GM12878 (cell line): ENCODE measurements around the gene PRRG1. TPM values are rescaled to one million over a fixed set of nuclear protein-coding genes. Genes with fewer than 3 reads are reported as not detected.

Experiments
- ATAC-seq: fragments of 200-7000 bp; cut with Tn5 transposase; 3 replicates; pipeline ENCODE4 v1.9.1; 2020; ENCODE audit warnings: mild to moderate bottlenecking, moderate library complexity
- BruUV-seq: library from RNA; stranded (reverse); fragments of 400-500 nt; replicated peaks from 2 replicates; lab custom pipeline; 2021; lab: Mats Ljungman, UMichigan
- CTCF ChIA-PET: fragments of 300-600 bp; sonication (Branson Sonifier 250); formaldehyde crosslinking; extraction: SDS; loops from one replicate; lab custom pipeline; 2021; ENCODE audit warnings: inconsistent platforms; lab: Yijun Ruan, JAX
- POLR2A ChIA-PET: fragments of 350-600 bp; formaldehyde crosslinking; extraction: SDS; loops from one replicate; lab custom pipeline; 2021; ENCODE audit warnings: inconsistent platforms; lab: Charles Lee
- RAD21 ChIA-PET: fragments of 300-600 bp; sonication (Branson Sonifier 250); formaldehyde crosslinking; loops from one replicate; lab custom pipeline; 2023; ENCODE audit warnings: antibody characterized with exemption; ENCODE audit not compliant: unreplicated experiment; lab: Charles Lee
- SMC1A ChIA-PET: fragments of 300-600 bp; sonication (Branson Sonifier 250); formaldehyde crosslinking; loops from one replicate; lab custom pipeline; 2023; ENCODE audit not compliant: unreplicated experiment, uncharacterized antibody; lab: Charles Lee
- DNase-seq: peaks from one replicate; pipeline ENCODE4 v3.0.0-alpha.2; 2011; ENCODE audit warnings: low read depth, low spot score
- FAIRE-seq: peaks from 3 replicates; lab custom pipeline; 2011; peaks lifted over from hg19 to GRCh38; lab: Jason Lieb, UNC
- H2AFZ ChIP-seq: 2 replicates; pipeline ENCODE4 v1.6.0; 2011; ENCODE audit warnings: low read depth, low read length, control low read depth; ENCODE audit not compliant: control insufficient read depth
- H3K27ac ChIP-seq: 2 replicates; pipeline ENCODE4 v1.5.1; 2011; ENCODE audit warnings: control low read depth; ENCODE audit not compliant: control insufficient read depth, insufficient read depth
- H3K27me3 ChIP-seq, 2 experiments: replicated peaks in 1 of 2; 2 replicates each; pipeline versions ENCODE4 v1.6.0 to v1.6.1; 2011; ENCODE audit warnings: low read length in 1 of 2; ENCODE audit not compliant: control insufficient read depth in 2 of 2, insufficient read depth in 2 of 2
- H3K36me3 ChIP-seq, 2 experiments: 2 replicates each; pipeline ENCODE4 v1.5.1; 2011; ENCODE audit warnings: low read length in 1 of 2; ENCODE audit not compliant: control insufficient read depth in 2 of 2, insufficient read depth in 2 of 2
- H3K4me1 ChIP-seq: 2 replicates; pipeline ENCODE4 v1.6.1; 2011; ENCODE audit warnings: mild to moderate bottlenecking, low read length, moderate library complexity, mixed read lengths; ENCODE audit not compliant: control insufficient read depth, insufficient read depth
- H3K4me2 ChIP-seq: 2 replicates; pipeline ENCODE4 v1.6.0; 2011; ENCODE audit warnings: control low read depth; ENCODE audit not compliant: control insufficient read depth, insufficient read depth
- H3K4me3 ChIP-seq: fragments of 200-600 bp; sonication (generic); 2 replicates; pipeline ENCODE4 v1.5.1; 2016
- H3K79me2 ChIP-seq: 2 replicates; pipeline ENCODE4 v1.6.0; 2011; ENCODE audit warnings: low read length; ENCODE audit not compliant: control insufficient read depth, insufficient read depth
- H3K9ac ChIP-seq: 2 replicates; pipeline ENCODE4 v1.8.0; 2011; ENCODE audit warnings: low read length, control low read depth, mixed read lengths; ENCODE audit not compliant: control insufficient read depth, insufficient read depth
- H3K9me3 ChIP-seq: replicated peaks from 3 replicates; pipeline ENCODE4 v1.5.1; 2011; ENCODE audit warnings: mild to moderate bottlenecking, low read length; ENCODE audit not compliant: control insufficient read depth, insufficient read depth
- H4K20me1 ChIP-seq: 2 replicates; pipeline ENCODE4 v1.6.0; 2011; ENCODE audit not compliant: control insufficient read depth, insufficient read depth
- ASH2L ChIP-seq: fragments of 300-600, 200-600 bp; sonication (generic); IDR thresholded peaks from 2 replicates; pipeline ENCODE4 v1.6.1; 2017; ENCODE audit warnings: low read depth, mild to moderate bottlenecking, borderline replicate concordance
- CBFB ChIP-seq: IDR thresholded peaks from 2 replicates; pipeline ENCODE4 v1.6.1; 2016; ENCODE audit warnings: antibody characterized with exemption, low read depth
- CREB1 ChIP-seq: IDR thresholded peaks from 2 replicates; pipeline ENCODE4 v1.6.1; 2012; ENCODE audit warnings: low read depth, mild to moderate bottlenecking, inconsistent platforms
- ESRRA ChIP-seq: IDR thresholded peaks from 2 replicates; pipeline ENCODE4 v1.6.1; 2012; ENCODE audit warnings: mild to moderate bottlenecking, low read length, improper control_type of control experiment
- ETV6 ChIP-seq, 2 experiments: fragments of 450-650 bp in 1 of 2; IDR thresholded peaks in 1 of 2; conservative IDR thresholded peaks in 1 of 2; 2 replicates each; pipeline ENCODE4 v1.6.1; 2014; ENCODE audit warnings: antibody characterized with exemption in 1 of 2, borderline replicate concordance in 1 of 2, low read depth in 1 of 2, mild to moderate bottlenecking in 1 of 2, moderate library complexity in 1 of 2
- JUNB ChIP-seq: IDR thresholded peaks from 2 replicates; pipeline ENCODE4 v1.6.1; 2016; ENCODE audit warnings: antibody characterized with exemption, mild to moderate bottlenecking
- SMARCA5 ChIP-seq: fragments of 450-650 bp; IDR thresholded peaks from 2 replicates; pipeline ENCODE4 v1.6.1; 2017; ENCODE audit warnings: mild to moderate bottlenecking
- WGBS: methylation state at CpG from one replicate; pipeline ENCODE4 v1.1.6; 2016; ENCODE audit warnings: low lambda C conversion rate; ENCODE audit not compliant: insufficient replicate concordance, insufficient coverage; ENCODE audit errors: missing lambda C conversion rate; 5-methylcytosine and 5-hydroxymethylcytosine counted together
- in situ Hi-C: fragments of 300-500 bp; cut with MboI; formaldehyde crosslinking; loops from 9 replicates; pipeline ENCODE4 v1.14.3; 2018; ENCODE audit warnings: mixed read lengths
- intact Hi-C: fragments of 100-400 bp; cut with micrococcal nuclease; formaldehyde crosslinking; loops from one replicate; pipeline ENCODE4 v1.14.2; 2022; ENCODE audit not compliant: unreplicated experiment
- polyA plus RNA-seq, 11 experiments: library from polyadenylated mRNA; depleted of rRNA in 4 of 11; unstranded in 6 of 11; stranded (reverse) in 5 of 11; fragments of >200 nt; fragmentation: Nextera tagmentation in 4 of 11; fragmentation: Illumina TruSeq in 1 of 11; extraction: Ambion mirVana in 4 of 11; extraction: Trizol in 1 of 11; gene quantifications; 1 replicate in 1 of 11; 2 replicates in 10 of 11; pipeline versions ENCODE4 v1.2.1 to v1.2.3, GENCODE V29; 2011 to 2016; ENCODE audit warnings: inconsistent platforms in 2 of 11, missing spikeins in 2 of 11, low read depth in 1 of 11
- total RNA-seq, 4 experiments: library from RNA; depleted of rRNA in 3 of 4; stranded (reverse); fragments of >200 nt in 3 of 4; fragmentation: Illumina TruSeq in 1 of 4; extraction: Trizol in 1 of 4; gene quantifications; 2 replicates each; pipeline versions ENCODE4 v1.2.1 to v1.2.3, GENCODE V29; 2013 to 2021
- TF ChIP-seq, protein P1 (sequence below): fragments of 450-650 bp; IDR thresholded peaks from 2 replicates; pipeline ENCODE4 v1.6.1; 2016; ENCODE audit warnings: mild to moderate bottlenecking
- TF ChIP-seq, protein P2 (sequence below): IDR thresholded peaks from 2 replicates; pipeline ENCODE4 v1.6.1; 2011; ENCODE audit warnings: low read depth, mild to moderate bottlenecking, low read length, moderate library complexity, borderline replicate concordance; ENCODE audit errors: extremely low read depth
- TF ChIP-seq, protein P3 (sequence below): fragments of 450-650 bp; formaldehyde crosslinking; IDR thresholded peaks from 2 replicates; pipeline ENCODE4 v1.4.0; 2022; ENCODE audit warnings: mild to moderate bottlenecking, moderate library complexity
- TF ChIP-seq, protein P4 (sequence below): IDR thresholded peaks from 2 replicates; pipeline ENCODE4 v1.6.1; 2011; ENCODE audit warnings: low read depth, low read length, improper control_type of control experiment, borderline replicate concordance

PRRG1 gene
- total and polyA plus RNA-seq, 10 of the 15 experiments (the other 5 are each of a cell fraction or from before 2014, with no cell fraction given): not detected

DNA sequence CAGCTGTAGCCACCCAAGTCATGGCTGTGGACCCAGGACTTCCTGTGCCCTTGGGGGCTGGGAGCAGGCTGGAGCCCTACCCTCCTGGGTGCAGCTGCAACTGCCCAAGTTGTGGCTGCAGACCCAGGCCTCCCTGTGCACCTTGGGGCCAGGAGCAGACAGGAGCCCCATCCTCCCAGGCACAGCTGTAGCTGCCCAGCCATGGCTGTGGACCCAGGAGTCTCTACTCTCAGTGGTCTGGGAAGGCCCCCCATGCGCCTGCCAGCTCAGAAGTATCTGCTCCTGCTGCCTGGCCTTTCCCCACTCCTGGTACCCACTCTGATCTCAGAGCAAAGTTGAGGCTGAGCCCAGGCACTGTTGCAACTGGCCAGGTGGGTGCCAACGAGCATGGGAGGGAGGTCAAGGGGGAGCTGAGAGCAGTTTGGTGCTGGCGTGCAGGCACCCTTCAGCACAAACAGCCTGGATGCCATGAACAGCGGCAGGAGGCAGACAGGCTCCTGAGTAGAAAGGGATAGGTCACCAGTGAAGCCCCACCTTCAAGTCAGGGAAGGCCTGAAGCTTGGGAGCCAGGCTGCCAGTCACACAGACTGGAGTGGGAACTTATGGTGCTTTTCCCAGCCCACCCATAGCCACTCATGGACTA, 21.5 kb downstream of the PRRG1 start:
- POLR2A ChIA-PET: no interaction called here
- TF ChIP-seq CREB1: no peak
- TF ChIP-seq ESRRA: no peak
- no peak for TF ChIP-seq JUNB
- TF ChIP-seq, protein P1, sequence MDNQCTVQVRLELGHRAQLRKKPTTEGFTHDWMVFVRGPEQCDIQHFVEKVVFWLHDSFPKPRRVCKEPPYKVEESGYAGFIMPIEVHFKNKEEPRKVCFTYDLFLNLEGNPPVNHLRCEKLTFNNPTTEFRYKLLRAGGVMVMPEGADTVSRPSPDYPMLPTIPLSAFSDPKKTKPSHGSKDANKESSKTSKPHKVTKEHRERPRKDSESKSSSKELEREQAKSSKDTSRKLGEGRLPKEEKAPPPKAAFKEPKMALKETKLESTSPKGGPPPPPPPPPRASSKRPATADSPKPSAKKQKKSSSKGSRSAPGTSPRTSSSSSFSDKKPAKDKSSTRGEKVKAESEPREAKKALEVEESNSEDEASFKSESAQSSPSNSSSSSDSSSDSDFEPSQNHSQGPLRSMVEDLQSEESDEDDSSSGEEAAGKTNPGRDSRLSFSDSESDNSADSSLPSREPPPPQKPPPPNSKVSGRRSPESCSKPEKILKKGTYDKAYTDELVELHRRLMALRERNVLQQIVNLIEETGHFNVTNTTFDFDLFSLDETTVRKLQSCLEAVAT: no peak
- TF ChIP-seq, protein P2, sequence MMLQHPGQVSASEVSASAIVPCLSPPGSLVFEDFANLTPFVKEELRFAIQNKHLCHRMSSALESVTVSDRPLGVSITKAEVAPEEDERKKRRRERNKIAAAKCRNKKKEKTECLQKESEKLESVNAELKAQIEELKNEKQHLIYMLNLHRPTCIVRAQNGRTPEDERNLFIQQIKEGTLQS: no peak
- TF ChIP-seq ETV6 (conservative IDR thresholded peaks at IDR 0.05 in 1 of 2, IDR thresholded peaks at IDR 0.05 in 1 of 2; ENCODE audit: borderline replicate concordance in 1 of 2, low read depth in 1 of 2): no peak
- TF ChIP-seq, protein P3, sequence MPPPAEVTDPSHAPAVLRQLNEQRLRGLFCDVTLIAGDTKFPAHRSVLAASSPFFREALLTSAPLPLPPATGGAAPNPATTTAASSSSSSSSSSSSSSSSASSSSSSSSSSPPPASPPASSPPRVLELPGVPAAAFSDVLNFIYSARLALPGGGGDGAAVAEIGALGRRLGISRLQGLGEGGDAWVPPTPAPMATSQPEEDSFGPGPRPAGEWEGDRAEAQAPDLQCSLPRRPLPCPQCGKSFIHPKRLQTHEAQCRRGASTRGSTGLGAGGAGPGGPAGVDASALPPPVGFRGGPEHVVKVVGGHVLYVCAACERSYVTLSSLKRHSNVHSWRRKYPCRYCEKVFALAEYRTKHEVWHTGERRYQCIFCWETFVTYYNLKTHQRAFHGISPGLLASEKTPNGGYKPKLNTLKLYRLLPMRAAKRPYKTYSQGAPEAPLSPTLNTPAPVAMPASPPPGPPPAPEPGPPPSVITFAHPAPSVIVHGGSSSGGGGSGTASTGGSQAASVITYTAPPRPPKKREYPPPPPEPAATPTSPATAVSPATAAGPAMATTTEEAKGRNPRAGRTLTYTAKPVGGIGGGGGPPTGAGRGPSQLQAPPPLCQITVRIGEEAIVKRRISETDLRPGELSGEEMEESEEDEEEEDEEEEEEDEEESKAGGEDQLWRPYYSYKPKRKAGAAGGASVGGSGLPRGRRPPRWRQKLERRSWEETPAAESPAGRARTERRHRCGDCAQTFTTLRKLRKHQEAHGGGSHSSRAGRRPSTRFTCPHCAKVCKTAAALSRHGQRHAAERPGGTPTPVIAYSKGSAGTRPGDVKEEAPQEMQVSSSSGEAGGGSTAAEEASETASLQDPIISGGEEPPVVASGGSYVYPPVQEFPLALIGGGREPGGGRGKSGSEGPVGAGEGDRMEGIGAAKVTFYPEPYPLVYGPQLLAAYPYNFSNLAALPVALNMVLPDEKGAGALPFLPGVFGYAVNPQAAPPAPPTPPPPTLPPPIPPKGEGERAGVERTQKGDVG (CRISPR knock-in tag): no peak
- TF ChIP-seq CBFB: no peak
- TF ChIP-seq, protein P4, sequence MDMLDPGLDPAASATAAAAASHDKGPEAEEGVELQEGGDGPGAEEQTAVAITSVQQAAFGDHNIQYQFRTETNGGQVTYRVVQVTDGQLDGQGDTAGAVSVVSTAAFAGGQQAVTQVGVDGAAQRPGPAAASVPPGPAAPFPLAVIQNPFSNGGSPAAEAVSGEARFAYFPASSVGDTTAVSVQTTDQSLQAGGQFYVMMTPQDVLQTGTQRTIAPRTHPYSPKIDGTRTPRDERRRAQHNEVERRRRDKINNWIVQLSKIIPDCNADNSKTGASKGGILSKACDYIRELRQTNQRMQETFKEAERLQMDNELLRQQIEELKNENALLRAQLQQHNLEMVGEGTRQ: no peak
- no peak for TF ChIP-seq SMARCA5
- TF ChIP-seq ASH2L: no peak
- Histone ChIP-seq H3K4me3 (no peak overlapping the region), H2AFZ (no peak overlapping the region), H3K27me3 (no peaks in the 10 kb centered on the region), H3K9me3 (no peaks in the 10 kb centered on the region), H3K36me3 (no peaks in the 10 kb centered on the region), H3K4me2 (no peak overlapping the region), H3K79me2 (no peaks in the 10 kb centered on the region), H3K4me1 (no peaks in the 10 kb centered on the region), H4K20me1 (no peaks in the 10 kb centered on the region), H3K27ac (no peak overlapping the region), H3K9ac (no peak overlapping the region)
- DNase-seq (no peak), FAIRE-seq (no peak), ATAC-seq (no peak)
- CTCF ChIA-PET: no interaction called here
- SMC1A ChIA-PET: no interaction called here
- in situ Hi-C loops (no loop called here), intact Hi-C loops (no loop called here)
- WGBS: 22% methylated on average over 4 of the region's 4 CpGs
- BruUV-seq: no TSS peak
- RAD21 ChIA-PET: no interaction called here
